Stimulated activated CD4-positive, alpha-beta T cell treated with anti-CD3 and anti-CD28 coated beads, Interleukin-1b, Interleukin-23, amount 100 ng/mL, for 48 hours (primary cell): ENCODE measurements around the gene SLC39A3.

Source experiments
- DNase-seq: peaks from one replicate; pipeline ENCODE4 v3.0.0-alpha.2; 2020

The SLC39A3 gene

DNA sequence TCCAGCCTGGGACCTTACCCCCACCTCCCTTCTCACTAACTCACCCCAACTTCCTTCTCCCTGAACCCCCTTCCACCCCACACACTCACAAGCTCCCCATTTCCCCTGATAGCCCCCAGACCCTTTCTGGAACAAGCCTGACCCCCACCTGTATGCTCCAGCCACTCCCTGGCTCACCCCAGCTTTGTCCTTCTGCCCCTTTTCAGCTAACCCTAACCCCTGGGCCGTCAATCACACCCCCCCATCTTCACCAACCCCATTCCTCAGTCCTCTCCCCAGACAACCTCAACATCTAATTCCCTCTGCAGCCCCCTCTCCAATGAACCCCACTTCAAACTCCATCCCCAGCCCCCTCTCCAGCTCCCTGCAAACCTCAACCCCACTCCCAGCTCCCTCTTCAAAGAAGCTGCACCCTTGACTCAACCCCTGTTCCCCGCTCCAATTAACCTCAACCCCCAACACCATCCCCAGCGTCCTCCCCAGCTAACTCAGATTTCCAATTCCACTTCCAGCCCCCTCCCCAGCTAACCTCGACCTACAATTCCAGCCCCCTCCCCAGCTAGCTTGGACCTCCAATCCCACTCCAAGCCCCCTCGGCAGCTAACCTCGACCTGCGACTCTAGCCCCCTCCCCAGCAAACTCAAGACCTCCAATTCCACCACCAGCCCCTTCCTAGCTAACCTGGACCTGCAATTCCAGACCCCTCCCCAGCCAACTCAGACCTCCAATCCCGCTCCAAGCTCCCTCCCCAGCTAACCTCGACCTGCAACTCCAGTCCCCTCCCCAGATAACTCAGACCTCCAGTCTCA lies 38.3 kb downstream of the SLC39A3 start:
- no peak for DNase-seq

DNA sequence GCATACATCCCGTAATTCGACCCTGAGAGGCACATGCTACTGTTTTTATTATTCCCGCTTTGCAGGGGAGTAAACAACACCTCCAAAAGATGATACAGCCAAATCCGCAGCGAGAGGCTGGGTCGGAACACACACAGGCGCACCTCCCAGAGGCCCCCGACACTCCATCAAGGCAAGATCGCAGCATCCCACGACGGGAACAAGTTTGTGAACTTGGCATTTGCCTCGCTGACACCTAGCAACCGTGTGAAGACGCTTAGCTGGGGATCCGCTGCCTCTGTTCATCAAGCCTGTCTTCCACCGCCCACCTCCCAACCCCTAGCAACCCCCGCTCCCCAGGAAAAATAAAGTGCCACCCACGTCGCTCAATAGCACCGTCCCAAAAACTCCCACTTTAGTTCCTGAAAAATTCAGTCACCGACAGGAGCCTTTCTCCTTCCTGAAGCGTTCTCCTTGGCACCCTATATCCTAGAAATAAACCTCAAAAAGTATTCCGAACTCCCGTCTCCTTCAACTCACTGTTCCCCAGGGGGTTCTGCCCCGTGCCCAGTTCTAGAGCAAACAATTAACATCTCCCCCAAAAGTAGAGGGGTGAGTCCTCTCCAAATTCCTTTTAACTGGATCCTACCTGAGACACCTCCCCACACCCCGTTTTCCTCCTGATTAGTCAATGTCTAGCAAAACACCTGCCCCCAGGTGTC lies 39.0 kb downstream of the SLC39A3 start:
- no peak for DNase-seq

DNA sequence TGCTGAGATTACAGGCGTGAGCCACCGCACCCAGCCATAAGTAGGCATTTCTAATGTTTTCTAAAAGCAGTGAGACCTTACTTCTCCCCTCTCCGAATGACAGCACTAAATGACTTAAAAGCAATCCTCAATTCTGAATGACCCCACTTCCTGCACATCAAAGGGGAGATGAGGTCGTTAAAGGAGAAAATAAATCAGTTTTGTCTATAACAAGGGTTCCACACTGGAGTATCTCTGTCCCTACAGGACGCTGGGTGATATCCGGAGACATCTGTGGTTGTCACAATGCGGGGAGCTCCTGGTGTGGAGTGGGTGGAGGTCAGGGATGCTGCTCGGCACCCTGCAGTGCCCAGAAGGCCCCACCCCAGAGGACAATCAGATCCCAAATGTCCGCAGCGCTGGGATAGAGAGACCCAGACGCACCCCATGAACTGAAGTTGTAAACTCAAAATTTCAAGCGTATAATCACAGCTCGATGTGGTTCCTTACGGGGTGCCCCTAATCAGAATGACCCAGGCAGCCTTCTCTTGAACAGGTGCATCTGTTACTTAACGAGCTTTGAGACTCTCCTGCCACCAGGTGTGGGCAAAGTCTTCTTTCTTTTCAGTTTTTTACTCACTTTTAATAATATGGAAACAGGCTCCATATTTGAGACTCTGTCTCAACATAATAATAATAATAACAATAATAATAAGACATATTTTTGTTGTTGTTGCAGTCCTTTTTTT lies 40.2 kb downstream of the SLC39A3 start:
- DNase-seq, result no peak

- no peak for DNase-seq
Measured at GRCh38 chr19:2694196-2694595, 45.6 kb downstream of the SLC39A3 start.

DNA sequence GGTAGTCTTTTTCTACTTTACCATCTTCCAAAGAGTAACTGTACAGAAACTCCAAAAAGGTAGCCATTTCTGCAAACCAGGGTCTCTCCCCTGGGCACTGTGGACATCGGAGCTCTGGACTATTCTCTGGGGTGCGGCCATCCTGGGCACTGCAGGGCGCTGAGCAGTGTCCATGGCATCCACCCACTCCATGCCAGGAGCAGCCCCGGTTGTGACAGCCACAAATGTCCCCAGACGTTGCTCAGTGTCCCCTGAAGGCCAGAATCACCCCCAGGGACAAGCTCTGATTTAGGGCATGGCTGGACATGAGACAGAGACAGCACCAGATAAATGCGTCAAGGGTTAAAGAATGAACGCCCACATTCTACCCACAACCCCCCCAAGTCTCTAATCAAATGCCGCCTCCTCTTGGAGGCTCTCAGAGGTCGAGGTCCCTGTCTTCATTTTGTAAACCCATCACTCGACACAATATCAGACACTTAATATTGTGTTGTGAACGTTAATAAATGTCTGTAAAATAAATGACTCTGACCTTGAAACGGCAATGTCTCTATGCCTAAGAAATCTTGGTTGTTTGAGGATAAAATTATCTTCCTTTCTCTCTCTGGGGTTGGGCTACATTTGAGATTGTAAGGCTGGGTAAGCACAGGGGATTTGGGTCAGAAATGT lies 46.2 kb downstream of the SLC39A3 start:
- DNase-seq, result no peak

GRCh38 chr19:2691951-2692350 lies 47.9 kb downstream of the SLC39A3 start:
- DNase-seq, result no peak

GRCh38 chr19:2690856-2691255 lies 49.0 kb downstream of the SLC39A3 start:
- DNase-seq, result no peak

- no peak for DNase-seq
Measured at GRCh38 chr19:2686360-2686759, 53.5 kb downstream of the SLC39A3 start.

DNA sequence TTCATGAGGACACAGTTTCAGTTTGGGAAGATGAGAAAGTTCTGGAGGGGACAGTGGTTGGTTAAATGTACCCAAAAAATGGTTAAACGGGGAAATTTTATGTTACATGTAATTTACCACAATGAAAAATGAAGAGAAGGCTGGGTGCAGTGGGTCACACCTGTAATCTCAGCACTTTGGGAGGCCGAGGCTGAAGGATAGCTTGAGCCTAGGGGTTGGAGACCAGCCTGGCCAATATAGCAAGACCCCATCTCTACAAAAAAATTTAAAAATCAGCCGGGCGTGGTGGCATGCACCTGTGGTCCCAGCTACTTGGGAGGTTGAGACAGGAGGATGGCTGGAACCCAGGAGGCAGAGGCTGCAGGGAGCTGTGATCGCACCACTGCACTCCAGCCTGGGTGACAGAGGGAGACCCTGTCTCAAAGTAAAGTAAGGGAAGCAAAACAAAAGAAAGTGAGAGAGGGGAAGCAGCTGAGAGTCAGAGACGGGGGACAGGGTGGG lies 54.6 kb downstream of the SLC39A3 start:
- DNase-seq, result no peak

DNA sequence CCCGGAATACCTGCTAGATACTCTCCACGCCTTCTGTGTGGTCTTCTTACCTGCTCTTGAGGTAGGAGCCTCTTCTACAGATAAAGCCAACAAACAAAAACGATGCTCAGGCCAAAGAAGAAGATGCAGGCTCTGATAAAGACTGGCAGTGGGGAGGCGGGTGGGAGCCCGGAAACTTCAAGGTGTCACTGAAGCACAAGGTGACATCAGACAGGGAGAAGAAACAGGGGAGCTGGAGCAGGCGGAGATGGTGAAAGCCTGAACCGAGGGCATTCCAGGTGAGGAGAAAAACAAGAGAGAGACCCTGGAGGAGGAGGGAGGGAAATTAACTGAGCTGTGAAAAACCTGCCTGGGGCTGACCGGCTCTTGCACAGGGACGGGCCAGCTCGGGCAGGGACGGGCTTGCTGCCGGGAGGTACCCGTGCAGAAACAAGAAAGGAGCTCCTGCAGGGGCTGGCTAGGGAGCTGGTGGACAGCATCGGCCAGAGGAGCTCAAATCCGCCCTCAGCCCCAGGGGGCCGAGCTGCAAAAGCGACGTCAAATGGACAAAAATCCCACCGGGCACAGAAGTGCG lies 56.3 kb downstream of the SLC39A3 start:
- DNase-seq, result no peak
